ENCODE results near the gene KIF27. TPM values are rescaled to one million over a fixed set of nuclear protein-coding genes. Genes with fewer than 3 reads are reported as not detected.

The KIF27 gene
- total and polyA plus RNA-seq, 4 donors = 0.55 to 5.1 (median 1.6) TPM

DNA sequence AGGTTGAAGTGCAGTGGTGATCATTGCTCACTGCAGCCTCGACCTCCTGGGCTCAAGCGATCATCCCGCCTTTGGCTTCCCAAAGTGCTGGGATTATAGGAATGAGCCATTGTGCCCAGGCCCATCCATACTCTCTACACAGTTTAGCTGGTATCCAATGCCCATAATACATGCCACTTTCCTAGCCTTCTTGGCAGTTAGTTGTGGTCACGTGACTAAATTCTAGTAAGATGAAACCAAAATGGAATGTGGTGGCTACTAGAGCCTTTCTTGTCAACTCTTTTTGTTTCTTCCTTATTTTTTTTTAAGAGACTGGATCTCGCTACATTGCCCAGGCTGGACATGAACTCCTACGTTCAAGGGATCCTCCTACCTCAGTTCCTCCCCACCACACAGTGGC is 15.3 kb upstream of the KIF27 start:
- WGBS = 95% methylated on average over 6 of the region's 6 CpGs
- H3K4me3 ChIP-seq (ENCODE audit: low read depth in 1 of 3, low read length in 3 of 3) = no peak overlapping the region

More for the DNA sequence above, 15.3 kb upstream of the KIF27 start:
- no peaks in the 10 kb centered on the region for H3K9me3 ChIP-seq (ENCODE audit: control insufficient read depth in 4 of 4, low read length in 3 of 4)
- TF ChIP-seq, protein P1, sequence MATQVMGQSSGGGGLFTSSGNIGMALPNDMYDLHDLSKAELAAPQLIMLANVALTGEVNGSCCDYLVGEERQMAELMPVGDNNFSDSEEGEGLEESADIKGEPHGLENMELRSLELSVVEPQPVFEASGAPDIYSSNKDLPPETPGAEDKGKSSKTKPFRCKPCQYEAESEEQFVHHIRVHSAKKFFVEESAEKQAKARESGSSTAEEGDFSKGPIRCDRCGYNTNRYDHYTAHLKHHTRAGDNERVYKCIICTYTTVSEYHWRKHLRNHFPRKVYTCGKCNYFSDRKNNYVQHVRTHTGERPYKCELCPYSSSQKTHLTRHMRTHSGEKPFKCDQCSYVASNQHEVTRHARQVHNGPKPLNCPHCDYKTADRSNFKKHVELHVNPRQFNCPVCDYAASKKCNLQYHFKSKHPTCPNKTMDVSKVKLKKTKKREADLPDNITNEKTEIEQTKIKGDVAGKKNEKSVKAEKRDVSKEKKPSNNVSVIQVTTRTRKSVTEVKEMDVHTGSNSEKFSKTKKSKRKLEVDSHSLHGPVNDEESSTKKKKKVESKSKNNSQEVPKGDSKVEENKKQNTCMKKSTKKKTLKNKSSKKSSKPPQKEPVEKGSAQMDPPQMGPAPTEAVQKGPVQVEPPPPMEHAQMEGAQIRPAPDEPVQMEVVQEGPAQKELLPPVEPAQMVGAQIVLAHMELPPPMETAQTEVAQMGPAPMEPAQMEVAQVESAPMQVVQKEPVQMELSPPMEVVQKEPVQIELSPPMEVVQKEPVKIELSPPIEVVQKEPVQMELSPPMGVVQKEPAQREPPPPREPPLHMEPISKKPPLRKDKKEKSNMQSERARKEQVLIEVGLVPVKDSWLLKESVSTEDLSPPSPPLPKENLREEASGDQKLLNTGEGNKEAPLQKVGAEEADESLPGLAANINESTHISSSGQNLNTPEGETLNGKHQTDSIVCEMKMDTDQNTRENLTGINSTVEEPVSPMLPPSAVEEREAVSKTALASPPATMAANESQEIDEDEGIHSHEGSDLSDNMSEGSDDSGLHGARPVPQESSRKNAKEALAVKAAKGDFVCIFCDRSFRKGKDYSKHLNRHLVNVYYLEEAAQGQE (IDR thresholded peaks at IDR 0.05) = no peak
- TF ChIP-seq HNF4G (IDR thresholded peaks at IDR 0.05) = no peak
- no peak for TF ChIP-seq TAF1 (conservative IDR thresholded peaks at IDR 0.05)
- TF ChIP-seq, protein P2, sequence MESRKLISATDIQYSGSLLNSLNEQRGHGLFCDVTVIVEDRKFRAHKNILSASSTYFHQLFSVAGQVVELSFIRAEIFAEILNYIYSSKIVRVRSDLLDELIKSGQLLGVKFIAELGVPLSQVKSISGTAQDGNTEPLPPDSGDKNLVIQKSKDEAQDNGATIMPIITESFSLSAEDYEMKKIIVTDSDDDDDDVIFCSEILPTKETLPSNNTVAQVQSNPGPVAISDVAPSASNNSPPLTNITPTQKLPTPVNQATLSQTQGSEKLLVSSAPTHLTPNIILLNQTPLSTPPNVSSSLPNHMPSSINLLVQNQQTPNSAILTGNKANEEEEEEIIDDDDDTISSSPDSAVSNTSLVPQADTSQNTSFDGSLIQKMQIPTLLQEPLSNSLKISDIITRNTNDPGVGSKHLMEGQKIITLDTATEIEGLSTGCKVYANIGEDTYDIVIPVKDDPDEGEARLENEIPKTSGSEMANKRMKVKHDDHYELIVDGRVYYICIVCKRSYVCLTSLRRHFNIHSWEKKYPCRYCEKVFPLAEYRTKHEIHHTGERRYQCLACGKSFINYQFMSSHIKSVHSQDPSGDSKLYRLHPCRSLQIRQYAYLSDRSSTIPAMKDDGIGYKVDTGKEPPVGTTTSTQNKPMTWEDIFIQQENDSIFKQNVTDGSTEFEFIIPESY (IDR thresholded peaks at IDR 0.05) = no peak
- no peak for TF ChIP-seq FOXA2 (IDR thresholded peaks at IDR 0.05)
- no peak for TF ChIP-seq EGR1 (IDR thresholded peaks at IDR 0.05; ENCODE audit: low read depth in 2 of 2)
- no peak for TF ChIP-seq RXRA (IDR thresholded peaks at IDR 0.05)
- TF ChIP-seq, protein P3, sequence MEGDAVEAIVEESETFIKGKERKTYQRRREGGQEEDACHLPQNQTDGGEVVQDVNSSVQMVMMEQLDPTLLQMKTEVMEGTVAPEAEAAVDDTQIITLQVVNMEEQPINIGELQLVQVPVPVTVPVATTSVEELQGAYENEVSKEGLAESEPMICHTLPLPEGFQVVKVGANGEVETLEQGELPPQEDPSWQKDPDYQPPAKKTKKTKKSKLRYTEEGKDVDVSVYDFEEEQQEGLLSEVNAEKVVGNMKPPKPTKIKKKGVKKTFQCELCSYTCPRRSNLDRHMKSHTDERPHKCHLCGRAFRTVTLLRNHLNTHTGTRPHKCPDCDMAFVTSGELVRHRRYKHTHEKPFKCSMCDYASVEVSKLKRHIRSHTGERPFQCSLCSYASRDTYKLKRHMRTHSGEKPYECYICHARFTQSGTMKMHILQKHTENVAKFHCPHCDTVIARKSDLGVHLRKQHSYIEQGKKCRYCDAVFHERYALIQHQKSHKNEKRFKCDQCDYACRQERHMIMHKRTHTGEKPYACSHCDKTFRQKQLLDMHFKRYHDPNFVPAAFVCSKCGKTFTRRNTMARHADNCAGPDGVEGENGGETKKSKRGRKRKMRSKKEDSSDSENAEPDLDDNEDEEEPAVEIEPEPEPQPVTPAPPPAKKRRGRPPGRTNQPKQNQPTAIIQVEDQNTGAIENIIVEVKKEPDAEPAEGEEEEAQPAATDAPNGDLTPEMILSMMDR (IDR thresholded peaks at IDR 0.05; ENCODE audit: low read depth, low read length, missing input control) = no peak
- no peak for TF ChIP-seq GABPA (IDR thresholded peaks at IDR 0.05 in 1 of 2, conservative IDR thresholded peaks at IDR 0.05 in 1 of 2)
- TF ChIP-seq SP1 (IDR thresholded peaks at IDR 0.05) = no peak
- TF ChIP-seq, protein P4, sequence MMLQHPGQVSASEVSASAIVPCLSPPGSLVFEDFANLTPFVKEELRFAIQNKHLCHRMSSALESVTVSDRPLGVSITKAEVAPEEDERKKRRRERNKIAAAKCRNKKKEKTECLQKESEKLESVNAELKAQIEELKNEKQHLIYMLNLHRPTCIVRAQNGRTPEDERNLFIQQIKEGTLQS (IDR thresholded peaks at IDR 0.05) = no peak
- no peak for TF ChIP-seq FOXA1 (IDR thresholded peaks at IDR 0.05)
- TF ChIP-seq, protein P5, sequence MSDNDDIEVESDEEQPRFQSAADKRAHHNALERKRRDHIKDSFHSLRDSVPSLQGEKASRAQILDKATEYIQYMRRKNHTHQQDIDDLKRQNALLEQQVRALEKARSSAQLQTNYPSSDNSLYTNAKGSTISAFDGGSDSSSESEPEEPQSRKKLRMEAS (IDR thresholded peaks at IDR 0.05) = no peak
- no peak for TF ChIP-seq JUND (IDR thresholded peaks at IDR 0.05)
- no peak for TF ChIP-seq NR2F2 (IDR thresholded peaks at IDR 0.05)
- no peak for TF ChIP-seq YY1 (IDR thresholded peaks at IDR 0.05)
- no peak for TF ChIP-seq RAD21 (IDR thresholded peaks at IDR 0.05)
- no peak for TF ChIP-seq HNF4A (conservative IDR thresholded peaks at IDR 0.05)
- H3K27ac ChIP-seq (ENCODE audit: low read depth in 1 of 2, low read length in 2 of 2) = no peak overlapping the region
- H3K4me1 ChIP-seq (ENCODE audit: control insufficient read depth in 4 of 4, insufficient read depth in 4 of 4, low read length in 3 of 4) = peaks cover 6 to 14% (median 13%) of the 10 kb centered on the region in 4 donors
- no peak overlapping the region for H3K9ac ChIP-seq (ENCODE audit: low read depth in 1 of 2, low read length in 2 of 2)
- H3K27me3 ChIP-seq (ENCODE audit: control insufficient read depth in 4 of 4, insufficient read depth in 4 of 4, low read length in 3 of 4) = no peaks in the 10 kb centered on the region
- peaks cover 0 to 6% (median 2%) of the 10 kb centered on the region in 4 donors for H3K36me3 ChIP-seq (ENCODE audit: control insufficient read depth in 4 of 4, insufficient read depth in 3 of 4, low read depth in 1 of 4, low read length in 3 of 4)
- no peak for DNase-seq (ENCODE audit: low spot score)

All from liver (tissue), 9 donors.